HG03342 (cell line): ENCODE results near the gene PCDH1.
A peak's percentile ranks its signal among the peaks of the same experiment; 100 is the strongest.

Experiments used
- ATAC-seq: cut with Tn5 transposase; IDR thresholded peaks from one replicate; pipeline ENCODE4 v1.9.1; 2021; ENCODE audit warnings: mild to moderate bottlenecking, moderate library complexity; ENCODE audit not compliant: unreplicated experiment

PCDH1 gene

DNA sequence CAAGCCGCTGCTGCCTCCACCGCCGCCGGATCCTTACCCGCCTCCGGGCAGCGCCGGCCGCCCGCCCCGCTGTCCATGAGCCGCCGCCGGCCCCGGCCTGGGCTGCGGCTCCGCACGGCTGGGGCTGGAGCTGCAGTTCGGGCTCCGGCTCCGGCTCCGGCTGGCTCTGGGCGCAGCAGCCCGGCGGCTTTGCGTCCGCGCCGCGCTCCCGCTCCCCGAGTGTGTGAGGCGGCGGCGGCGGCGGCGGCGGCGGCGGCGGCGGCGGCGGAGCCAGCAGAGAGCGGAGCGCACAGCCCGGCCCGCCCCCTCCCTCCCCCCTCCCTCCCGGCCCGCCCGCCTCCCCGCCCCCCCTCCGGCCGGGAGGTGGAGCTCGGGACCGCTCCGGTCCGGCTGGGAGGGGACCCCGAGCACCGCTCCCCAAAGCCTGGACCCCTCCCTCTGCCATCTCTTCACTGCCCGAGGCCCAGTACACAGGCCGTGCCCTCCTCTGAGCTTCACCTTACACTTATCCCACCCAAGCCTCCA, at the start of gene PCDH1:
Gene PCDH1 (minus strand): TSS at position 225 of the 525 bp plus-strand sequence. CDS start 148 bp downstream, at position 77.
- ATAC-seq: no peak

DNA sequence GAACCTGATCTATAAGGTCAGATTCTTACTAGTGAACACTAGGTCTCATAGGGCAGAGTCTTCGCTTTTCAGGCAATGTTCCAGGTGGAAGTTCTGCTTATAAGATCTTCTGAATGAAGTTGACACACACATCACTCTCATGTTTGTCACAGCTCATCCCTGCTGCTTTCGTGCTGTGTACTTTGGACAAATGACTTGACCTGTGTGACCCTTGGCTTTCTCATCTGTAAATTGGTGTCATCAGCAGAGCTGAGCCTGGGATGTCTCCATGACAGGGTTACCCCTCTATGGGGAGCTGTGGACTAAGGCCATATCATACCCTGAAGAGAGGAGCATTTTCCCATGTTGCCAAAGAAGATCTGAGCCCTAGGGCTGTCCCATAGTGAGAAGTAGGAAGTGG, 48.2 kb upstream of the PCDH1 start:
- ATAC-seq: no peak

DNA sequence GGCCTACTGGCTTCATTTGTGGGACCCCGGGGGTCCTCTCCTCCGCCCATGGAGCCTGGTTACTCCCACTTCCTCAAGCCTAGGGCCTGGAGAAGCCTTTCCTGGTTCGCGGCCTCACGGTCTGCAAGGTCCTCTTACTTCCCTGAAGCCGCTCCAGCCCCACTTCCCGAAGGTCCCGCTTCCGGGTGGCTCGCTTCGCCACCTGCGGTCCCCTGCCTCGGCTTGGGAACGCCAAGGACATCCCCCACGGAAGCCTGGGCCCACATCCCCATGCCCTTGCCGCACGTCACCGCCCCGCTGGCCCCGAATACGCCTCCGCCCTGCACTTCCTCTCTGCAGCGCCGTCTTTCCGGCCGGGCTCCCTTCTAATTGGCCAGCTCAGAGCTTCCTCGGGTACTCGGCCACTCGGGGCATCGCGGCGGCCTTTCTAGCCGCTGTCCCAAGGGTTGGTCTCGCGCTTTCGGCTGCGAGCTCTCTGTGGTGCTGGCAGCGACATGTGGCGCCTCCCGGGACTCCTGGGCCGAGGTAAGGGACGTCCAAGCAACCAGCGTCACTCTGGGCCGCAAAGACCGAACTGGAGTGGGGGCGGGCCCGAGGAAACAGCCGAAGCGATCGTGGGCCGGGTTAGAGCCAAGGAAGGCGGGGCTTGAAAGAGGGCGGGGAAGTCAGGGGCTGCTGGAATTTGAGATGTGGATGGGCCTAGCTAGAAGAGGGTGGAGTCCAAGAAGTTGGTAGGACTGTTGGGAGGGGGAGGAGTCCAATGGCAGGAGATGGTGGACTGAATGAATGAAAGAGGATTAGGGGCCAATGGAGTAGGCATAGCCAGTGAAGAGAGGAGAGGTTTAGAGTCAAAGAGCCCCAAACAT, 45.5 kb upstream of the PCDH1 start, which contains the start of gene DELE1:
Gene DELE1 (plus strand): TSS at position 424 of the 866 bp plus-strand sequence. CDS start 71 bp downstream, at position 495.
- ATAC-seq: peak; percentile 96

DNA sequence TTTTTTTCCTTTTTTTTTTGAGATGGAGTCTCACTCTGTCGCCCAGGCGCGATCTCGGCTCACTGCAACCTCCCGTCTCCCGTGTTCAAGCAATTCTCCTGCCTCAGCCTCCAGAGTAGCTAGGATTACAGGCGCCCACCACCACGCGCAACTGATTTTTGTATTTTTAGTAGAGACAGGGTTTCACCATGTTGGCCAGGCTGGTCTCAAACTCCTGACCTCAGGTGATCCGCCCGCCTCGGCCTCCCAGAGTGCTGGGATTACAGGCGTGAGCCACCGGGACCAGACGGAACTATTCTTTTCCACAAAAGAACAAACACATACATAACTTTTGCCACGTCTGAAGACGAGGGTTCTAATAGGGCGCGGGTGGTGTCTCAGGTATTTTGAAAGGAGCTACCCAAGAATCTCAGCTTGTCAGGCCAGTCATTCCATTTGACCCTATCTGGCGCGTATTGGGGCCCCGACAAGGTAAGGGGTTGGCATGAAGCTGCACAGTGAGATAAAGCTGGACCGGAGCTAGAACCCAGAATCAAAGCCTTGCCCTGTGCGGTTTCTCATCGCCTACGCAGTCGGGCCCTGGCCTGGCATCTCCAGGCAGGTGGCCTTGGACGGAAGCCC, 44.7 kb upstream of the PCDH1 start:
- peak; percentile 6 for ATAC-seq

DNA sequence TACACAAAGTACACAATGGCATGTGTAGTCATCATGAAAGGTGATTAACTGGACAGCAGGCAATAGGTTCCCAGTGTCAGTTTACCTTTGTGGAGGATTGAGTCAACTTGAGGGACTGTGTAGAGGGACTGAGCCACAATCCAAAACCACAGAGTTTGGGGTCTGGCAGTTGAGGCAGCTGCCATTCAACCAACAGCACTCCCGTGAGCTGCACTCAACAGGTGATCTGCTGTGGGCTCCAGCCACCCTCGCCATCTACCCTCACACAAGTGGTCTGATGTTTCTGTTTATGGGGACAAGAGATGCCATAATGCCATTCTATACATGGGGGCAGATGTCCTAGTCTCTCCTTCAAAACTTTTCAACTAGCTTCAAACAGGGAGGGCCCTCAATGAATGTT, 42.6 kb upstream of the PCDH1 start:
- ATAC-seq: no peak

DNA sequence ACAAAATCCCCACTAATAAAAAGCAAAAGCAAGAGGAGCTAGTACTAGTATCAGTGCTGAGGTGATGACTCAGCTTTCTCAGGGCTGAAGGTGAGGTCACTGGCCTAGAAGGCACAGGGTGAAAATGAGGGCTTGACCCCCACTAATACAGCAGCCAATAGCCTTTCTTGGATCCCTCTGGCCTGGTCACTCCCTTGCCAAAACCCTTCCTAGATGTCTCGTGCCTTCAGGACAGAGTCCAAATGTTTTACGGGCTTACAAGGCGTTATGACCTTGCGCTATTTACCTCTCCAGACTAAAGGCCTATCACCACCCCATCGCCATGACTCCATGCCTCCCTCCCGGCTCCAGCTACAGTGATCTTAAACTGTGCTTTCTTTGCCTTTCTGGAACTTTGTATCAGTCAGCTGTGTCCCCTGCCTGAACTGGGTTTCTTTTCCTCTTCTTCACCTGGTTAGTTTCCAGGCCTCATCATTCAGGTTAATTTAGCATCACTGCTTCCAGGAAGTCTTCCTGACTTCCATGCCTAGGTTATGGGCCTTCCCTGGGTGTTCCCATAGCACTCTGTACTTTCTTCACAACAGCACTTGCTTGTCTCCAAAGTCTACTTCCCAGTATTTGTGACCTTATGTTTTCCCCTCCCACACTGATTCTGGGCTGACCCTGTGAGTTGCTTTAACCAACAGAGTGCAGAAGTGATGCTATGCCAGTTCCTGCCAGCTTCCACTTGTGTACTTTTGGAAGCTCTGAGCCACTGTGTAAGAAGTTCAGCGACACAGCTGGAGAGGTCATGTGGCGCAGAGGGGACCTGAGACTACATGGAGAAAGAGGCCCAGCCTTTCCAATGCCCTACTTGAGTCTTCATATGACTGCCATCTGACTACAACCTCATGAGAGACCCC, 41.3 kb upstream of the PCDH1 start:
- ATAC-seq: no peak

DNA sequence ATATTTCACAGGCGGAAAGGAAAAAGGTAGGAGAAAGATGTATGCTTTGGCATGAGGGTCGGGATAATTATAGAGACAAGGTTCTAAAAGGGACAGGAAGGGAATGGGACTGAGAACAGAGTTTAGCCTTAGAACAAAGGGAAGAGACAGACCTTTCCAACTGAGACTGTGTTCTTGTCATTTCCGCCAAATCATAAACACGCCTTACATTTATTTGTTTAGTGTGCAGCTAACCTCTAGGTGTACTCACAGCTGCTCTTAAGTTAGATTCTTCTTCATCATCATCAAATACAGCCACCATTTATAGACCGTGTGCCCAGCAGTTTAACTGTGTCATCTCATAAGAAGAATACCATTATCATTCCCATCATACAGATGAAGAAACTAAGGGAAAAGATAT, 39.5 kb upstream of the PCDH1 start:
- ATAC-seq: no peak

DNA sequence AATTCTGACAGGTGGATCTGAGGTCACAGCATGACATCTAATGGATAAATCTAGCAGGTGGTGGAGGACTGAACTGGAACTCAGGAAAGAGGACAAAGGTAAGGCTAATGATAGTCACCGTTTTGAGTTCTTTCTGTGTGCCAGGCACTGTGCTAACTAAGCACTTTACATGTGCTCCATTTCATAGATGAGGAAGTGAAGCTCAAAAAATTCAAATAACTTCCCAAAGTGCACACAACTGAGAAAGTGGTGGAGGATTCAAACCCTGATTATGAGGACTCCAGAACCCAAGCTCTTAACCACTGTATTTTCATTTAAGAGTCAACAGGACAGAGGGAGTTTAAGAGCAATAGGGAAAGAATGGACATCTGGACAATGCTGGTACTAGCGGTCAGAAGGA, 38.3 kb upstream of the PCDH1 start:
- no peak for ATAC-seq

GRCh38 chr5:141915881-141916336, 37.7 kb upstream of the PCDH1 start:
- no peak for ATAC-seq

DNA sequence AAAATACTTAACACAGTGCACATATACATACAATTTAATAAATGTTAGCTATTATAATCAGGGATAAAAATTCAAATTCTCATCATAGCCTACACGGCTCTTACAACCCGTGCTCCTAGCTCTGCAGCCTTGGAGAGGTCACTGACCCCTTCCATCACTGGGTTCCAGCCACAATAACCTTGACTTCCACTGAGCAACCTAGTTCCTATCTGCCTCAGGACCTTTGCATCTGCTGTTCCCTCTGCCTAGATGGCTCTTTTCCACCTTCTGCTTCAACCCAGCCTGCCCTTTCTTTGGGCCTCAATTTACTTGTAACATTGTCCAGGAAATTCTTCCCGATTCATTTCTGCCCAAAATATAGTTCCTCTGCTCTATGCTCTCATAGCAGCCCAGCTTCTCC, 36.6 kb upstream of the PCDH1 start:
- no peak for ATAC-seq

- ATAC-seq: peak; percentile 70
Measured at GRCh38 chr5:141914199-141914743, 36.1 kb upstream of the PCDH1 start.

DNA sequence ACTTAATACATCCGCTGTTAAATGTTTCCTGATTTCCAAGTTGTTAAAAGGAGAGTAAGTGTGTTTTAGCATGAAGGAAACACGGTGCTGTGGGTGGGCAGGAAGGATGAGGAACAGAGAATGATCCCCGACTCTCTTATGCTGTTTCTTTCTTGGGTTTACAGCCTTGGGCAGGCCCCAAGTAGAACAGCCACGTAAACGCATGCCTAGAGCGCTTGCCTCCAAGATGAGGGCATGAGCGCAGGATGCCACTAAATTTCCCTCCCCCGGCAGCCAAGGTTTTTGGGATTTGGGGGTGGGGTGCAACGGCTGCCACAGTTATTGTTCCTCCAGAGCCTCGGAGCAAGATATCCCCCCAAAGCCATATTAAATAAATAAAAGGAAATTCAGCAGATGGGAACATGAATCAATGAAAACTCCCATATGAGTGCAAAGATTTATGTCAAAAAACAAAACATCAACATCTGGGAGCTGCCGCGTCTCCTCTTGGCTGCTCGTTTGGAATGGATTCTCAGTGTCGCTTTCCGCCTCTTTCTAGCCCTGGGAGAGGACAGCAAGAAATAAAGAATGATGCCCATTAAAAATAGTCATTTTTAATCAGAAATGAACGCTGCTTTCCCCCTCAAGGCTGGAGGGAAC, 35.5 kb upstream of the PCDH1 start:
- no peak for ATAC-seq

DNA sequence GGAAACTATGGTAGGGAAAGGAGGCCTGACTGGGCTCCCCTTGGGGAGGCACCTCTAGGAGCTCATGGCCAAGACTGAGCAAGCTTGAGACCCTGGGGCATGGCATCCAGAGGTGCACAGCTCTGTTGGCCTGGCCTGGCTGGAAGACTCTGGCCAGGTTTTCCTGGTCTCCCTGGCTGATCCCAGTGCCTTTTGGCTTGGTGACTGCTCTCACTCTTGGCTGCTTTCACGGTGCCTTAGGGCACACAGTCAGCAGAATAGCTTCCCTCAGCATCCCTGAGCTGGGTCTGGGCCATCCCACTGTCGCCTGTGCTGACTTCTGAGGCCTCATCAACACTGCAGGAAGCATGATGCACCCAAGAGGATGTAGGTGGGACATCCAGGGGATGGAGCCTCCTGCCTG, 32.1 kb upstream of the PCDH1 start:
- no peak for ATAC-seq

DNA sequence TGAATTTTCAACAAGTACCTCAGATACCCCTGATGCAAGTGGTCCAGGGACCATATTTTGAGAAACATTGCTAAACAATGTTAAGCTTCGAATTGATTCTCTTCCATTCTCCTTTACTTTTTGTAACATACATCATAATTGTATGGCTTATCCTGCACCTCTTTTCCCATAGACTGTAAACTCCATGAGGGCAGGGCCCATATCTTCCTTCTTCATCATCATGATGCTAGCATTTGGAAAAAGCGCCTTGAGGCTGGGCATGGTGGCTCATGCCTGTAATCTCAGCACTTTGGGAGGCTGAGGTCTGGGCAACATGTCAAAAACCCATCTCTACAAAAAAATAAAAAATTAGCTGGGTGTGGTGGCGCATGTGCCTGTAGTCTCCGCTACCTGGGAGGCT, 31.0 kb upstream of the PCDH1 start:
- no peak for ATAC-seq

GRCh38 chr5:141908796-141909195, 30.6 kb upstream of the PCDH1 start:
- ATAC-seq: no peak

DNA sequence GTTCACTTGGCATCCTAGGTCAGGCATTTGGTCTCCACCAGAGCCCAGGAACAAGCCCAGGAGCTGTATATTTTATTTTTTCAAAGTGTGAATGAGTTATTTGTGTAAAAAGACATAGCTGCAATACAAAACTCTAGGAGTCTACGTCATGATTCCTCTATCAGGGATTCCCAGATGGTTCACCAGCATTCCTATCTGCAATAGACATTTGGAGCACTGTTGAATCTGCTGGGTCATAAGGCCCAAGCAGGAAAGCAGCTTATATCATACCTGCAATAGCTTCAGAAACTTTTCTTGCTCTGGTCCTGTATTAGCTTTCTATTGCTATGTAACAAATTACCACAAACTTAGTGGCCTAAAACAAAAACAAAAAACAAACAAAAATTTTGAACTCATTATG, 28.8 kb upstream of the PCDH1 start:
- ATAC-seq: no peak

GRCh38 chr5:141906517-141906916, 28.3 kb upstream of the PCDH1 start:
- ATAC-seq: no peak

GRCh38 chr5:141904551-141904950, 26.3 kb upstream of the PCDH1 start:
- ATAC-seq: no peak

GRCh38 chr5:141903261-141903660, 25.1 kb upstream of the PCDH1 start:
- ATAC-seq: no peak
